HepG2 (cell line): Measurements from ENCODE around the gene NFATC2. TPM values are rescaled to one million over a fixed set of nuclear protein-coding genes. Genes with fewer than 3 reads are reported as not detected.

Experiments used
- ATAC-seq: fragments of 200-7000 bp; cut with Tn5 transposase; 3 replicates; pipeline ENCODE4 v1.9.1; 2020; ENCODE audit warnings: mild to moderate bottlenecking, moderate library complexity
- BruUV-seq: library from RNA; stranded (reverse); fragments of 400-500 nt; replicated peaks from 2 replicates; lab custom pipeline; 2021; lab: Mats Ljungman, UMichigan
- CTCF ChIA-PET: fragments of 300-600 bp; formaldehyde crosslinking; extraction: SDS; loops from one replicate; lab custom pipeline; 2021; ENCODE audit warnings: low total read pairs, inconsistent platforms, low intra/inter-chr PET ratio; lab: Yijun Ruan, JAX
- POLR2A ChIA-PET: fragments of 350-600 bp; sonication (Branson Sonifier 250); formaldehyde crosslinking; loops from one replicate; lab custom pipeline; 2020; ENCODE audit warnings: antibody characterized with exemption, inconsistent platforms; lab: Yijun Ruan, JAX
- DNase-seq: peaks from one replicate; pipeline ENCODE4 v3.0.0-alpha.2; 2015; ENCODE audit warnings: low spot score
- FAIRE-seq: peaks from 3 replicates; lab custom pipeline; 2011; peaks lifted over from hg19 to GRCh38; lab: Jason Lieb, UNC
- H2AFZ ChIP-seq: one replicate; pipeline ENCODE4 v1.6.1; 2011; ENCODE audit warnings: low read length, inconsistent platforms
- H3K27ac ChIP-seq: fragments of 300-600 bp; 3 replicates; pipeline ENCODE4 v1.8.0; 2011; ENCODE audit warnings: mixed run types, mild to moderate bottlenecking, mixed read lengths, low read length, inconsistent platforms; ENCODE audit not compliant: insufficient read depth; ENCODE audit errors: extremely low read length
- H3K27me3 ChIP-seq, 2 experiments: fragments of 200-600 bp in 1 of 2; 2 replicates in 1 of 2; 3 replicates in 1 of 2; pipeline versions ENCODE4 v1.6.0 to v1.8.0; 2011; ENCODE audit warnings: low read length in 2 of 2, mild to moderate bottlenecking in 2 of 2, moderate library complexity in 2 of 2, inconsistent platforms in 1 of 2; ENCODE audit not compliant: insufficient read depth in 2 of 2, control insufficient read depth in 1 of 2
- H3K36me3 ChIP-seq, 2 experiments: fragments of 200-600 bp in 1 of 2; replicated peaks in 1 of 2; 2 replicates in 1 of 2; 3 replicates in 1 of 2; pipeline versions ENCODE4 v1.5.1 to v1.8.0; 2011; ENCODE audit warnings: low read length in 2 of 2, inconsistent platforms in 1 of 2; ENCODE audit not compliant: insufficient read depth in 2 of 2, control insufficient read depth in 1 of 2
- H3K4me1 ChIP-seq: 2 replicates; pipeline ENCODE4 v1.5.1; 2012; ENCODE audit warnings: low read length, inconsistent platforms; ENCODE audit not compliant: insufficient read depth
- H3K4me2 ChIP-seq: 2 replicates; pipeline ENCODE4 v1.6.0; 2011; ENCODE audit warnings: low read depth, low read length, inconsistent platforms
- H3K4me3 ChIP-seq, 3 experiments: fragments of 200-600 bp in 1 of 3; sonication (generic), shearing (Covaris generic) in 1 of 3; replicated peaks in 1 of 3; 2 replicates each; pipeline ENCODE4 v1.5.1; 2011 to 2016; ENCODE audit warnings: low read length in 3 of 3, inconsistent platforms in 2 of 3, low read depth in 2 of 3, mild to moderate bottlenecking in 2 of 3, control low read depth in 1 of 3, mixed read lengths in 1 of 3; ENCODE audit not compliant: insufficient read depth in 1 of 3
- H3K79me2 ChIP-seq: one replicate; pipeline ENCODE4 v1.6.1; 2011; ENCODE audit warnings: low read length, inconsistent platforms; ENCODE audit not compliant: insufficient read depth
- H3K9ac ChIP-seq: 2 replicates; pipeline ENCODE4 v1.6.0; 2011; ENCODE audit warnings: mild to moderate bottlenecking, low read depth, low read length, inconsistent platforms; ENCODE audit not compliant: insufficient read depth
- H3K9me3 ChIP-seq: 2 replicates; pipeline ENCODE4 v1.5.1; 2012; ENCODE audit warnings: mild to moderate bottlenecking, low read length
- H4K20me1 ChIP-seq: 2 replicates; pipeline ENCODE4 v1.6.0; 2011; ENCODE audit warnings: inconsistent platforms, mild to moderate bottlenecking, low read length, moderate library complexity; ENCODE audit not compliant: insufficient read depth
- ETV6 ChIP-seq: sonication (generic); formaldehyde crosslinking; conservative IDR thresholded peaks from 2 replicates; pipeline ENCODE4 v1.4.0; 2020; ENCODE audit warnings: missing genetic modification reagents
- FOXO4 ChIP-seq: sonication (generic); formaldehyde crosslinking; conservative IDR thresholded peaks from 2 replicates; pipeline ENCODE4 v1.8.1; 2023; ENCODE audit warnings: missing genetic modification reagents
- HDAC6 ChIP-seq: fragments of 200-600 bp; sonication (generic); IDR thresholded peaks from 2 replicates; pipeline ENCODE4 v1.7.0; 2017; ENCODE audit warnings: mild to moderate bottlenecking, antibody characterized with exemption, low read length, low read depth
- HNF4G ChIP-seq, 2 experiments: sonication (generic) in 1 of 2; formaldehyde crosslinking in 1 of 2; IDR thresholded peaks; 2 replicates each; pipeline versions ENCODE4 v1.4.0 to v1.6.1; 2011 to 2020; ENCODE audit warnings: borderline replicate concordance in 2 of 2, low read depth in 2 of 2, mild to moderate bottlenecking in 2 of 2, low read length in 1 of 2, missing genetic modification reagents in 1 of 2, moderate library complexity in 1 of 2
- IRF2 ChIP-seq: IDR thresholded peaks from 2 replicates; pipeline ENCODE4 v1.6.1; 2018; ENCODE audit warnings: missing genetic modification reagents, missing compliant biosample characterization
- PRDM10 ChIP-seq: sonication (generic); formaldehyde crosslinking; IDR thresholded peaks from 2 replicates; pipeline ENCODE4 v1.4.0; 2020; ENCODE audit warnings: low read depth, missing genetic modification reagents
- ZNF20 ChIP-seq: sonication (generic); formaldehyde crosslinking; IDR thresholded peaks from 2 replicates; pipeline ENCODE4 v1.4.0; 2020; ENCODE audit warnings: mild to moderate bottlenecking, moderate library complexity, missing genetic modification reagents
- ZNF674 ChIP-seq: sonication (generic); formaldehyde crosslinking; IDR thresholded peaks from 2 replicates; pipeline ENCODE4 v1.5.0; 2020; ENCODE audit warnings: low read depth, mild to moderate bottlenecking, missing genetic modification reagents
- ZNF784 ChIP-seq: sonication (generic); formaldehyde crosslinking; IDR thresholded peaks from 2 replicates; pipeline ENCODE4 v1.5.1; 2020; ENCODE audit warnings: missing genetic modification reagents, mild to moderate bottlenecking, borderline replicate concordance
- WGBS: methylation state at CpG from one replicate; pipeline ENCODE4 v1.1.6; 2017; ENCODE audit warnings: low lambda C conversion rate; 5-methylcytosine and 5-hydroxymethylcytosine counted together
- in situ Hi-C: cut with HindIII; loops from 2 replicates; pipeline ENCODE4 v1.10.0; 2017; ENCODE audit warnings: low pct_unique_long_range_greater_than_20kb; ENCODE audit not compliant: extremely low pct_ligation_motif_present
- intact Hi-C: fragments of 100-400 bp; cut with micrococcal nuclease; formaldehyde crosslinking; loops from one replicate; pipeline ENCODE4 v1.10.0; 2022; ENCODE audit not compliant: unreplicated experiment
- polyA plus RNA-seq, 8 experiments: library from polyadenylated mRNA; depleted of rRNA in 3 of 8; stranded (reverse) in 7 of 8; unstranded in 1 of 8; fragments of >200 nt; fragmentation: Illumina TruSeq in 4 of 8; extraction: Trizol in 4 of 8; gene quantifications; 2 replicates each; pipeline versions ENCODE4 v1.2.1 to v1.2.3, GENCODE V29; 2011 to 2016; ENCODE audit warnings: low read depth in 4 of 8, missing spikeins in 1 of 8, mixed read lengths in 1 of 8; ENCODE audit not compliant: insufficient read depth in 1 of 8
- total RNA-seq, 5 experiments: library from RNA; depleted of rRNA; stranded (reverse); fragments of >200 nt; fragmentation: Illumina TruSeq; extraction: Trizol; gene quantifications; 2 replicates each; pipeline ENCODE4 v1.2.3, GENCODE V29; 2016; ENCODE audit warnings: low read depth in 1 of 5
- TF ChIP-seq, protein P1 (sequence below): sonication (generic); formaldehyde crosslinking; IDR thresholded peaks from 2 replicates; pipeline ENCODE4 v1.5.0; 2020; ENCODE audit warnings: mild to moderate bottlenecking, missing genetic modification reagents

NFATC2 gene
- total and polyA plus RNA-seq, 2 of the 13 experiments (the other 11 are each of a cell fraction or from before 2014, with no cell fraction given): 1.9 to 3.3 TPM

DNA sequence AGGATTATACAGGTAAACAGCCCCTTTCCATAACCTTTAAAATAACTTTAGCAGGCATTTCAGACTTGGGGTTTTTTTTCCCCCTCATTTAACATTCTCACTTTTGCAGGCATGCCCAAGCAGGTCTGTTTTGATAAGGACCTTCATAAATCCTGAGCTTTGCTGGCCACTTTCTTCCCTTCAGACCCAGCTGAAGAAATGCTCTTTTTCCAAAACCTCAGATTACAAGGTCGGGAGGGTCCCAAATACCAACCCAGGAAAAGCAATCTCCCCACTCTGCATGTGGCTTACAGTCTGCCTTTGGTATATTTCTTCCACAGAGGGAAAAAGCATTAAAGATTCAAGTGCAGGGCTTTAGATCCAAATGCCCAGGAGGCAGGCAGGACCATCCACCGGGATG lies 6.8 kb downstream of the NFATC2 start:
- H3K27me3 ChIP-seq: no peaks in the 10 kb centered on the region
- ChIA-PET CTCF (no interaction called here), POLR2A (no interaction called here)
- H3K9me3 ChIP-seq: no peaks in the 10 kb centered on the region
- H3K9ac ChIP-seq: no peak overlapping the region
- FAIRE-seq: no peak
- H3K27ac ChIP-seq: no peak overlapping the region
- no peak overlapping the region for H2AFZ ChIP-seq
- no peak for TF ChIP-seq ZNF674 (CRISPR knock-in tag)
- 0 out of 2 replicates have a peak, but pooled peaks have one; percentile 75 for TF ChIP-seq FOXO4 (CRISPR knock-in tag)
- in situ Hi-C loops: no loop called here
- no peak overlapping the region for H3K4me3 ChIP-seq
- peaks cover 4% of the 10 kb centered on the region for H3K79me2 ChIP-seq
- BruUV-seq: no TSS peak
- DNase-seq: no peak
- 89% methylated on average over 2 of the region's 2 CpGs for WGBS
- H4K20me1 ChIP-seq: no peaks in the 10 kb centered on the region
- ATAC-seq: no peak
- no peaks in the 10 kb centered on the region; a peak in 2 of 5 replicates for H3K36me3 ChIP-seq
- H3K4me1 ChIP-seq: peaks cover 25% of the 10 kb centered on the region
- intact Hi-C loops: no loop called here
- no peak overlapping the region for H3K4me2 ChIP-seq

- no TSS peak for BruUV-seq
- in situ Hi-C loops (no loop called here), intact Hi-C loops (no loop called here)
- Histone ChIP-seq H4K20me1 (no peaks in the 10 kb centered on the region), H3K4me3 (no peak overlapping the region), H3K27me3 (no peaks in the 10 kb centered on the region), H3K27ac (no peak overlapping the region), H3K4me1 (peaks cover 19% of the 10 kb centered on the region), H3K9ac (no peak overlapping the region), H3K79me2 (no peaks in the 10 kb centered on the region), H3K36me3 (no peaks in the 10 kb centered on the region; a peak in 2 of 5 replicates), H2AFZ (no peak overlapping the region), H3K9me3 (no peaks in the 10 kb centered on the region), H3K4me2 (no peak overlapping the region)
- ATAC-seq (no peak), DNase-seq (no peak), FAIRE-seq (no peak)
- WGBS: 88% methylated on average over 4 of the region's 4 CpGs
- POLR2A ChIA-PET: no interaction called here
- CTCF ChIA-PET: no interaction called here
- TF ChIP-seq HDAC6 (no peak), PRDM10 (CRISPR knock-in tag) (no peak), ETV6 (CRISPR knock-in tag) (no peak), IRF2 (no peak), ZNF784 (CRISPR knock-in tag) (no peak), ZNF20 (CRISPR knock-in tag) (no peak), HNF4G (IDR thresholded peaks at IDR 0.05; ENCODE audit: borderline replicate concordance, low read depth, low read length) (no peak), HNF4G (CRISPR knock-in tag; IDR thresholded peaks at IDR 0.05; ENCODE audit: borderline replicate concordance, low read depth) (no peak)
- TF ChIP-seq, protein P1, sequence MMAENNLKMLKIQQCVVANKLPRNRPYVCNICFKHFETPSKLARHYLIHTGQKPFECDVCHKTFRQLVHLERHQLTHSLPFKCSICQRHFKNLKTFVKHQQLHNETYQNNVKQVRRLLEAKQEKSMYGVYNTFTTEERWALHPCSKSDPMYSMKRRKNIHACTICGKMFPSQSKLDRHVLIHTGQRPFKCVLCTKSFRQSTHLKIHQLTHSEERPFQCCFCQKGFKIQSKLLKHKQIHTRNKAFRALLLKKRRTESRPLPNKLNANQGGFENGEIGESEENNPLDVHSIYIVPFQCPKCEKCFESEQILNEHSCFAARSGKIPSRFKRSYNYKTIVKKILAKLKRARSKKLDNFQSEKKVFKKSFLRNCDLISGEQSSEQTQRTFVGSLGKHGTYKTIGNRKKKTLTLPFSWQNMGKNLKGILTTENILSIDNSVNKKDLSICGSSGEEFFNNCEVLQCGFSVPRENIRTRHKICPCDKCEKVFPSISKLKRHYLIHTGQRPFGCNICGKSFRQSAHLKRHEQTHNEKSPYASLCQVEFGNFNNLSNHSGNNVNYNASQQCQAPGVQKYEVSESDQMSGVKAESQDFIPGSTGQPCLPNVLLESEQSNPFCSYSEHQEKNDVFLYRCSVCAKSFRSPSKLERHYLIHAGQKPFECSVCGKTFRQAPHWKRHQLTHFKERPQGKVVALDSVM (CRISPR knock-in tag): no peak
Observed at GRCh38 chr20:51535075-51535386, 7.5 kb downstream of the NFATC2 start.
